Peyer's patch (tissue), 4 donors: ENCODE measurements around the gene SLC39A11. TPM values are rescaled to one million over a fixed set of nuclear protein-coding genes. Genes with fewer than 3 reads are reported as not detected.

Experiments
- DNase-seq, 3 donors: peaks; one replicate each; pipeline ENCODE4 v3.0.0-alpha.2; 2017 to 2019
- H3K27ac ChIP-seq, 4 donors: fragments of 200-600 bp; sonication (generic); one replicate each; pipeline ENCODE4 v1.5.1; 2016 to 2019
- H3K27me3 ChIP-seq, 2 donors: fragments of 200-600 bp; sonication (generic); one replicate each; pipeline ENCODE4 v1.5.1; 2019
- H3K36me3 ChIP-seq, 3 donors: fragments of 200-600 bp; sonication (generic); one replicate each; pipeline ENCODE4 v1.5.1; 2016 to 2019
- H3K4me1 ChIP-seq, 4 donors: fragments of 200-600 bp; sonication (generic); one replicate each; pipeline ENCODE4 v1.5.1; 2016 to 2019
- H3K4me3 ChIP-seq, 4 donors: fragments of 200-600 bp; sonication (generic); 1 replicate in 3 of 4; 2 replicates in 1 of 4; pipeline ENCODE4 v1.5.1; 2016 to 2019; ENCODE audit warnings: mild to moderate bottlenecking in 1 of 4
- H3K9me3 ChIP-seq, 4 donors: fragments of 200-600 bp; sonication (generic); one replicate each; pipeline ENCODE4 v1.5.1; 2016 to 2019; ENCODE audit warnings: mild to moderate bottlenecking in 1 of 4
- CTCF ChIP-seq, 6 experiments: fragments of 450-650 bp in 4 of 6; fragments of 200-600 bp in 2 of 6; sonication (generic) in 1 of 6; IDR thresholded peaks; one replicate each; pipeline ENCODE4 v1.5.1; 2017 to 2019; ENCODE audit warnings: antibody characterized with exemption in 6 of 6, mild to moderate bottlenecking in 3 of 6, moderate library complexity in 1 of 6
- POLR2A ChIP-seq, 2 donors: fragments of 450-650 bp; IDR thresholded peaks; one replicate each; pipeline ENCODE4 v1.5.1; 2017; ENCODE audit warnings: antibody characterized with exemption in 2 of 2, mild to moderate bottlenecking in 2 of 2, moderate library complexity in 2 of 2
- total RNA-seq, 4 donors: library from RNA; depleted of rRNA; stranded (reverse); fragments of >200 nt; gene quantifications; one replicate each; pipeline ENCODE4 v1.1.0, GENCODE V29; 2016

SLC39A11 gene
- total RNA-seq, 4 donors from 2014 or later, result 39.9 to 91.6 (median 45.7) TPM

- no peak for TF ChIP-seq POLR2A (IDR thresholded peaks at IDR 0.05)
- TF ChIP-seq CTCF (IDR thresholded peaks at IDR 0.05), result no peak
- Histone ChIP-seq H3K9me3 (no peaks in the 10 kb centered on the region), H3K4me1 (no peaks in the 10 kb centered on the region), H3K4me3 (no peak overlapping the region), H3K27me3 (no peaks in the 10 kb centered on the region), H3K27ac (no peak overlapping the region), H3K36me3 (peaks cover 0 to 7% (median 0%) of the 10 kb centered on the region in 3 donors)
- no peak for DNase-seq
Measured at GRCh38 chr17:72886622-72887021, 205.9 kb downstream of the SLC39A11 start.

GRCh38 chr17:72884066-72884465, 208.4 kb downstream of the SLC39A11 start:
- H3K27ac ChIP-seq, result no peak overlapping the region
- TF ChIP-seq CTCF (IDR thresholded peaks at IDR 0.05) (no peak), POLR2A (IDR thresholded peaks at IDR 0.05) (no peak)
- DNase-seq, result no peak

GRCh38 chr17:72883351-72883750, 209.1 kb downstream of the SLC39A11 start:
- Histone ChIP-seq H3K36me3 (peaks cover 0 to 17% (median 0%) of the 10 kb centered on the region in 3 donors), H3K27ac (no peak overlapping the region)
- TF ChIP-seq POLR2A (IDR thresholded peaks at IDR 0.05) (no peak), CTCF (IDR thresholded peaks at IDR 0.05) (no peak)

More at GRCh38 chr17:72884066-72884465, 208.4 kb downstream of the SLC39A11 start:
- peaks cover 0 to 17% (median 0%) of the 10 kb centered on the region in 3 donors for H3K36me3 ChIP-seq
- peaks cover 0 to 2% (median 0%) of the 10 kb centered on the region in 4 donors for H3K4me1 ChIP-seq
- no peak overlapping the region for H3K4me3 ChIP-seq
- no peaks in the 10 kb centered on the region for H3K27me3 ChIP-seq
- peaks cover 0 to 15% (median 8%) of the 10 kb centered on the region in 4 donors for H3K9me3 ChIP-seq

GRCh38 chr17:72882426-72882825, 210.1 kb downstream of the SLC39A11 start:
- H3K36me3 ChIP-seq, result peaks cover 0 to 17% (median 0%) of the 10 kb centered on the region in 3 donors
- H3K27me3 ChIP-seq, result no peaks in the 10 kb centered on the region
- DNase-seq, result no peak
- no peak overlapping the region for H3K4me3 ChIP-seq
- TF ChIP-seq POLR2A (IDR thresholded peaks at IDR 0.05), result no peak
- no peak for TF ChIP-seq CTCF (IDR thresholded peaks at IDR 0.05)
- peaks cover 0 to 15% (median 9%) of the 10 kb centered on the region in 4 donors for H3K9me3 ChIP-seq
- no peak overlapping the region for H3K27ac ChIP-seq
- peaks cover 0 to 2% (median 0%) of the 10 kb centered on the region in 4 donors for H3K4me1 ChIP-seq

More at GRCh38 chr17:72883351-72883750, 209.1 kb downstream of the SLC39A11 start:
- Histone ChIP-seq H3K4me3 (no peak overlapping the region), H3K4me1 (peaks cover 0 to 2% (median 0%) of the 10 kb centered on the region in 4 donors), H3K27me3 (no peaks in the 10 kb centered on the region), H3K9me3 (peaks cover 0 to 15% (median 8%) of the 10 kb centered on the region in 4 donors)
- DNase-seq, result no peak

GRCh38 chr17:72879877-72880276, 212.6 kb downstream of the SLC39A11 start:
- no peaks in the 10 kb centered on the region for H3K27me3 ChIP-seq
- H3K36me3 ChIP-seq, result peaks cover 0 to 17% (median 0%) of the 10 kb centered on the region in 3 donors
- H3K4me3 ChIP-seq, result no peak overlapping the region
- H3K4me1 ChIP-seq, result peaks cover 0 to 2% (median 0%) of the 10 kb centered on the region in 4 donors
- TF ChIP-seq CTCF (IDR thresholded peaks at IDR 0.05) (no peak), POLR2A (IDR thresholded peaks at IDR 0.05) (no peak)
- peaks cover 0 to 19% (median 10%) of the 10 kb centered on the region in 4 donors for H3K9me3 ChIP-seq
- H3K27ac ChIP-seq, result no peak overlapping the region
- DNase-seq, result no peak
